ENCODE measurements around the gene DNAH3.
"Not testable (repeated sequence)": the region's sequence is repeated elsewhere in the genome, so short reads cannot be mapped to it uniquely, and the experiment has no call there.

The DNAH3 gene

GRCh38 chr16:21167929-21168602 is 17.4 kb upstream of the DNAH3 start:
- DNase-seq = no peak

- no peak for DNase-seq
Measured at GRCh38 chr16:21167360-21167759, 16.7 kb upstream of the DNAH3 start.

GRCh38 chr16:21166561-21166961 is 15.9 kb upstream of the DNAH3 start:
- no peak for DNase-seq

- DNase-seq = no peak
Measured at GRCh38 chr16:21164521-21165168, 14.0 kb upstream of the DNAH3 start.

GRCh38 chr16:21163576-21163975 is 12.9 kb upstream of the DNAH3 start:
- no peak for DNase-seq

- peak; percentile 64 for DNase-seq
Measured at GRCh38 chr16:21162661-21163151, 12.1 kb upstream of the DNAH3 start.

- no peak for DNase-seq
Measured at GRCh38 chr16:21161211-21161610, 10.6 kb upstream of the DNAH3 start.

GRCh38 chr16:21160276-21160675 is 9.6 kb upstream of the DNAH3 start:
- DNase-seq = no peak

- no peak for DNase-seq
Measured at GRCh38 chr16:21159281-21159951, 8.8 kb upstream of the DNAH3 start.

- DNase-seq = peak; percentile 29
Measured at GRCh38 chr16:21158208-21159110, 7.8 kb upstream of the DNAH3 start, which contains the start of gene LDAF1. LDAF1 (plus strand) TSS chr16:21158674; CDS start chr16:21161183, 2,509 bp downstream.

GRCh38 chr16:21157632-21158031 is 7.0 kb upstream of the DNAH3 start:
- no peak for DNase-seq

GRCh38 chr16:21156767-21157467 is 6.3 kb upstream of the DNAH3 start:
- DNase-seq = peak; percentile 64

- DNase-seq = not testable (repeated sequence)
Measured at GRCh38 chr16:21156011-21156410, 5.4 kb upstream of the DNAH3 start.

GRCh38 chr16:21153124-21153729 is 2.6 kb upstream of the DNAH3 start:
- not testable (repeated sequence) for DNase-seq

GRCh38 chr16:21152160-21153030 is 1.7 kb upstream of the DNAH3 start:
- DNase-seq = not testable (repeated sequence)

GRCh38 chr16:21145738-21146137 is 4.9 kb downstream of the DNAH3 start:
- DNase-seq = peak; percentile 55

- no peak for DNase-seq
Measured at GRCh38 chr16:21134053-21134452, 16.6 kb downstream of the DNAH3 start.

- no peak for DNase-seq
Measured at GRCh38 chr16:21130811-21131210, 19.8 kb downstream of the DNAH3 start.

- DNase-seq = no peak
Measured at GRCh38 chr16:21128991-21129390, 21.7 kb downstream of the DNAH3 start.

- DNase-seq = no peak
Measured at GRCh38 chr16:21126518-21126917, 24.1 kb downstream of the DNAH3 start.

- DNase-seq = no peak
Measured at GRCh38 chr16:21125191-21125590, 25.5 kb downstream of the DNAH3 start.

All from NCI-H1105 treated with DMSO at 0.1 percent for 48 hours (cell line).